GM18511 (cell line): ENCODE data around the gene EIF4E.

Experiments used
- ATAC-seq: cut with Tn5 transposase; IDR thresholded peaks from one replicate; pipeline ENCODE4 v1.9.1; 2021; ENCODE audit warnings: mild to moderate bottlenecking, moderate library complexity; ENCODE audit not compliant: unreplicated experiment

Gene EIF4E, protein sequence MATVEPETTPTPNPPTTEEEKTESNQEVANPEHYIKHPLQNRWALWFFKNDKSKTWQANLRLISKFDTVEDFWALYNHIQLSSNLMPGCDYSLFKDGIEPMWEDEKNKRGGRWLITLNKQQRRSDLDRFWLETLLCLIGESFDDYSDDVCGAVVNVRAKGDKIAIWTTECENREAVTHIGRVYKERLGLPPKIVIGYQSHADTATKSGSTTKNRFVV

DNA sequence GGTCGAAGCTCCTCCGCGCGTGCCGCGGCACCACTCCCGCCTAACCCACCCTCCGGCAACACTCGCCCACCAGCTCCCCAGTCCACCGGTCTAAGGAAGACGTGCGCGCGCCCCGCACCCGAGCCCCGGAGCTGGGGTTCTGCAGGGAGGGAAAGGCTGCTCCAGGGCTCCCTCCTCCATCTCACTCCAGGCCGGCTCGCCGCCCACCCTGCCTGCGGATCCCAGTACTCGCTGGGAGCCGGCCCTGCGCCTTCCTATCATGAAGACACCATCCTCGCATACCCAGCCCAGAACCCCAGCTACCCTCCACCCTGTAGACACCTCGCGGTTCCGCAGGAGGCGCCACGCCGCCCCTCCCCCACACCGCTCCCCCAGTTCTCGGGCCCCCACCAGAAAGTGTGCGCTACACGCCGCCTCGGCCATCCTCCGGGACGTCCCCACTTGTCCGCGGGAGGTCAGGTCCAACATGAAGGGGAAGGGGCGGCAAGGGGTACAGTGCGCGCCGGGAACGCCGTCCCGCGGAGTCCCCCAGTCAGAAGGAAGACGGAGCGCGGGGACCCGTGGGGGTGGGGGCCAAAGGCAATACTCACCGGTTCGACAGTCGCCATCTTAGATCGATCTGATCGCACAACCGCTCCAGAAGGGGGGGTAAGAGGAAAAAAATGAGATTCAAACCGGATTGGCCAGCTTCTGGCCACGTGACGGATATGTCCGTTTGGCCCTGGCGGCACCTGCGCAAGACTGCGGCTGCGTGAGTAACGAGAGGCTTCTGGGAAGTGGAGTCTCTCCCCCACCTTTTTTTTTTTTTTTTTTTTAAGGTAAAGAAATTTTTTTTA, at the start of gene EIF4E:
Gene EIF4E, minus strand, starts transcription at position 629 of the 836 bp plus-strand sequence. Its CDS starts 21 bp downstream, at position 608.
- peak; percentile 69 for ATAC-seq

DNA sequence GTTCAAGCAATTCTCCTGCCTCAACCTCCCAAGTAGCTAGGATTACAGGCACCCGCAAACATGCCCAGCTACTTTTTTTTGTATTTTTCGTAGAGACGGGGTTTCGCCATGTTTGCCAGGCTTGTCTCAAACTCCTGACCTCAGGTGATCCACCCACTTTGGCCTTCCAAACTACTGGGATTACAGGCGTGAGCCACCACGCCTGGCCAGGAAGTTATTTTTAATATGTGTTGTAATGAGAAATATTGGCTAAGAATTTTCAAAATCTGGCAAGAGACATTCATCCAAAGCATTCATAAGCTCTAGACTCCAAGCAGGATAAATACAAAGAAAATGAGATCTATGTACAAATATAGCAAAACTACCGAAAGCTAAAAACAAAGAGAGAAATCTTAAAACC, 48.6 kb upstream of the EIF4E start:
- no peak for ATAC-seq

DNA sequence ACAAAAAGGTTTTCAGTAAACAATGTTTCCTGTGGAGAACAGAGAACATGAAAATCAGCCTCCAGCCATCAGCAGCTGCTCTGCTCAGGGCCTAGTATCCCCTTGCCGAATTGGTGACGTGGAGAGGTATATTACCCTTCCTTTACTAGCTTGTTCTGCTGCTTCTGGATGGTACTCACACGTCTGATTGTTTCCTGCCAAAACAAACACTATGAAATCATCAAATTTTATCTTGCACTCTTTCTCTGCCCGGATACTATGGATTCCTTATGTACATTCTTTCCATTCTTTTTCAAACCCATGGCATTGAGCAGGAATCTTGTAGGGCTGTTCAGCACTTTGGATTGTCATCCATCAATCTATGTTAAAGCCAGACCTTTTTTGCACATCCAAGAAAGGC, 47.8 kb upstream of the EIF4E start:
- ATAC-seq: no peak

DNA sequence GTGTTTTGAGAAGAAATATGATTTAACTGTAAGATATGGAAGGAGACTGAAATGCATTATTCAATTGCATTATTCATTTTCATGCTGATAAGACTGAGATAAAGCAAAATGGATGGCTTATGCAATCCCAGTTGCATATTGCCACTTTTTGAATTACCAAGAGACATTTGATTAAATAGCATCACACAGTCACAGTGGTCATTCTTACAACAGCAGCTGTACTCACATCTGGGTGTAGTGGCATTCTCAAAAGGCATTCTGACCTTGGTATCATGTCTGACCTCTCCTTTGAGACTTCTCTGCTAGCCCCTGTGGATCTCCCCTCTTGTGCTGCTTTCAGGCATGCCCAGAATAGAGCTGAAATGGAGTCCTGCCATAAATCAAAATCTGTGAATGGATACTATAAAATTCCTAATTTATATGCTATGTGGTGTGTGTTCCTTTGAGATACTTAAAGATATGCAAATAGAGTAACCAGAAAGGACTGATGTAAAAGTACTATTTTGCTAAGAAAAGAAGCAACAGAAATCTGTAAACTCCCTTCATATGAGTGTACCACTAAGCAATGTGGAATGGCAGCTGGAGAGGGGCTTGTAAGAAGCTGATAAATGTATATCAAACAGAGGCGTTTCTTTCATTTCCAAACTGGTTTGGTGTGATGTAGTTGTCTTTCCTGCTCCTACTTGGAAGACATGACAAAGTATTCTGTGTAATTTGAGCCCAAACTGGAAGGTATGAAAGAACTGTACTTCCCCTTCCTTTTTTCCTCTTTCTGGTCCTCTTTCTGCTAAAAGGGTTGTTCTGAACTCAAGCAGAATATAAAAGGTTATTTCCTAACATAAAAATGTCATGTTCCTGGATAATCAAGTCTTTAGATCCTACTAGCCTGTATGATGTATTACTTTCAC, 41.2 kb upstream of the EIF4E start:
- ATAC-seq: no peak

DNA sequence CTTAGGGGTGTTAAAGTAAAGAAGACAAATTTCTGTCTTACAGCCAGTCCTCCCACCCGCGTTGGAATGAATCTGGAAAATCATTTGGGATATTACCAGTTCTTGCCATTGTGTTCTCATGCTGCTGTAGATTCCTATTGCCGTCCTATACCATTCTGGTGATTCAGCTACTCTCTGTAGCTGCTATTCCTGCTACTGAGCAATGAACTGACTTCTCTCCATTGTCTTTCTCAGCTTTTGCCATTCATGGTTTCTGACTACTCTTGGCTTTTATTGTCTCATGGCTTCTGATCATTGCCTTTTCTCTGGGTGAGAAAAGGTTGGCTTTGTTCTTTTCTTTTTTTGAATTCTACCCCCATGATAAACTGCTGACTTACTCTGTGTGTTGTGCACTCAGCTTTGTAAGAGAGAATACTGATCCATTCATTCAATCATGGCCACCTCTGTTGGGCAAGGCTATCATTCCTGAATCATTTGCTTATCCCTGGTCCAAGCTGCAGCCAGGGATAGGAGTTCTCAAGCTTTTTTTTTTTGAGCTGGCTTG, 38.9 kb upstream of the EIF4E start:
- ATAC-seq: no peak

DNA sequence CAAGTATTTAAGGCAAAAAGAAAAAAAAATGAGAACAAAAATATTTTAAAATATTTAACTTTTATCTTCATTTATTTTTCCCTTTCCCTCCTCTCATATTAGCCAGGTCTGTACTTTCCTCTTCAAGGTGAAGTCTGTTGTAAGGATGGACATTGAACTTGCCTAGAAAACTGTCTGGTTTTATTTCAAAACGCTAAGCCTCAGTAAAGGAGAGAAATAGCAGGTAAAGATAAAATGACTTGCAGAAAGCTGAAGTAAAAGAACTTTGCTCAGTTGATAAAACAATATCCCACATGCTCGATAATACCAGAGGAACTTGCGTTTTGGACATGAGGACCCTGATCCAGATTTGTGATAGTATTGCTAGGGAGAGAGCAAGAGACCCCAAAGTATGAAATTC, 38.0 kb upstream of the EIF4E start:
- no peak for ATAC-seq

DNA sequence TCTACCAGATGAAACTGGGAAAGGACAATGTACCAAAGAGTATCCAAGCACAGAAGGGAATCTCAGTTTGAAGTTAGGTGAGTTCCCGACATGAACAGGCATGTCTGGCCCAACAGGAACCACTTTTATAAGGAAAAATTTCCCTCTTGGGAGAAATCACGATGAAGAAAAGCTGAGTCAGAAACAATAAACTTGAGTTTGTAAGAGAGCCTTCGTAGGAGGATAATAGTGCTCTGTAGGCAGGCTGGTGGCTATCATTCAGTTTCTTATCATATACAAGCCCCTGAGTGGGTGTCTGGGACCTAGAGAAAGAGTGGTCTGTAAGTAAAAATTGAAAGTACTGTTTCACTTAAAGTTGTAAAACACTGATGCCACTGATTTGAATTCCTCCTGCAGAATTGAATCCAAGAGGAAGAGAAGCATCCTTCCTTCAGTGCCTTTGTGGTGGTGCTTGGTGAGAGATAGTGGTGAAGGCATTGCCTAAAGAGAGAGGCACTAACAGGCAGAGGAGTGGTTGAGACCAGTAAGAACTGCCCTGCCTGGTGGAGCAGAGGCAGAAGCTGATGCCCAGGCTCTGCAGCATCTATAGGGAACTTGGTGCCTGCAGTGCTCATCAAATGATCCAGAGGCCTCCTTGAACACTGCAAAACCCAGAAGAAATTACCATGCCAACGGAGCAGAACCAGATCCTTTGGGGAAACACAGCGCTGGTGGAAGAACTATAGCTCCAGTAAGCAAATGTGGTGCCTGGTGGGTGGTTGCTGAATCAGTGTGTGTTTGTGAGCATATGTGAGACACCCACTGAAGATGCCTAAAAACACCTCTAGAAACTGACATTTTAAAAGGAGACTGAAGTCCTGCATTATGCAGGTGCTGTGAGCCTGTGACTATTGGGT, 34.9 kb upstream of the EIF4E start:
- ATAC-seq: no peak

DNA sequence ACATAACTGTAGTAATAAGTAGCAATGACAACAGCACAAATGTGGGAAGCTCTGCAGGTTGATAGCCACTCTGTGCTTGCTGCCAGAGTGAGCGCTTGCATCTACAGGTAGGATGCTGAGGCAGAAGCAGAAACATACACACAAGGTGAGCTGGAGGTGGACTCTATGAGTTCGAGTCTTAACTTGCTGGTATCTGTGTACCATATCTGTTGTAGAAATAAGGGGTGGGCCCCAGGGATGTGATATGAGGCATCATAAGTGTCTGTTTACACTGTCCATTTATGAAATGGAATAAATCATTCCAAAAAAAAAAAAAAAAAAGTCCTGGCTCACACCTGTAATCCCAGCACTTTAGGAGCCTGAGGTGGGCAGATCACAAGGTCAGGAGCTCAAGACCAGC, 32.8 kb upstream of the EIF4E start:
- ATAC-seq: no peak

DNA sequence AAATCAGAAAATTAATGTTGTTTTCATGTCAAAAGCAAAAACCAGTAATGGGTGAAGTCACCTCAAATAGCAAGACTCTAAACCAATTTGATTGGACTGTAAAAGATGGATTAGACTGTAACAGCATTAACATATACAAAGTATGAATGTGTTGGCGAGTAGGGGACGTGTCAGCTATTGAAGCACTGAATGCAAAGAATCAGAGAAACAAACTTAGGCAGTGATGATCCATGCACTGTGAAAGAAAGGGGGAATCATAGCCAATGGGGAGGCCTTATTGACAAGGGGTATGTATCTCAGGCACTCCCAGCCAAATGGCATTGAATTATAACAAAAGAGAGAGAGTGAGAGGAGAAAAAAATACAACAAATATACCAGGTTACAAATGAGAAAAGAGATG, 30.5 kb upstream of the EIF4E start:
- ATAC-seq: no peak

DNA sequence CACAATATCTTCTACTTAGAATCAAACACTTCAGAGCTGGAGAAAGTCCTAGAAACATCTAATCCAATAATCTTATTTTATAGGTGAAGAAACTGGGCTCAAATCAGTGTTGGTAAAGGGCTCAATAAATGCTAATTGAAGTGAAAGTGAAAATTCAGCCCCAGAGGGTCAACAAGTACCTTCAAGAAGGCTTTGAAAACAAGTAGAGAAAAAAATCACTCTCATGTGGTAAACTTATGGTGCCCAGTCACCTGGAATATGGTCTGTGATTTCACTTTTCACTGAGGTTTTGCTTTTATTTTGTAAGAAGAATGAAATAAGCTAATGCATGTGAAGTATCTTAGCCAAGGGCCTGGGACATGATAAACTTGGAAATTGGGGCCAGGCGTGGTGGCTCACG, 29.1 kb upstream of the EIF4E start:
- ATAC-seq: no peak

DNA sequence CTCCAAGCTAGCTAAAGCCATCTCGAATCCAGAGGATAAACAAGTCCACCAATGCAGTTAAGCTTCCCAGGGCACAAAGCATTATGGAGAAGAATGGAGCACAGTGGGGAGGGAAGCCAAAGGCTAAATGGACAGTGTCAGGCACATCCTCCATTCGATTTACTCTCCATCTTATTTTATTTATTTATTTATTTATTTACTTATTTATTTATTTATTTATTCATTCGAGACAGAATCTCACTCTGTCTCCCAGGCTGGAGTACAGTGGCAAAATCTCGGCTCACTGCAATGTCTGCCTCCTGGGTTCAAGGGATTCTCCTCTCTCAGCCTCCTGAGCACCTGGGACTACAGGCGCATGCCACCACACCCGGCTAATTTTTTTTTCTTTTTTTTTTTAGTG, 26.3 kb upstream of the EIF4E start:
- ATAC-seq: no peak

DNA sequence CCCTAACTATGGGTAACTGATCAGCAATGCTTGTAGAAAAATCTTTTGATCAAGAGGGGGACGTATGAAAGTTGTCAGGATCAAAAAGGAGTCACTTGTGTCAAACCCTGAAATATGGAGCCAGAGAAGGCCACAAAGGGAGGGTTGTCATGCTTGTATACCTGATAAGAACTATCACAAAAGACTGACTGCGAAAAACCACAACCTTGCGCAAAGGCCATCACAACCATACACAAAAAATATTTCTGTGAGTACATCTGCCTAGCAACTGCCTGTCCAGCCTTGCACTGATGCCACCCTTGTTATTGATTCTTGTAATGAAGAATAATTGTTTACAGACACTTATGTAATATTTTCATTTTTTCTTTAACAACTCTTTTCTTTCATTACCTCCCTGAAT, 22.8 kb upstream of the EIF4E start:
- no peak for ATAC-seq

DNA sequence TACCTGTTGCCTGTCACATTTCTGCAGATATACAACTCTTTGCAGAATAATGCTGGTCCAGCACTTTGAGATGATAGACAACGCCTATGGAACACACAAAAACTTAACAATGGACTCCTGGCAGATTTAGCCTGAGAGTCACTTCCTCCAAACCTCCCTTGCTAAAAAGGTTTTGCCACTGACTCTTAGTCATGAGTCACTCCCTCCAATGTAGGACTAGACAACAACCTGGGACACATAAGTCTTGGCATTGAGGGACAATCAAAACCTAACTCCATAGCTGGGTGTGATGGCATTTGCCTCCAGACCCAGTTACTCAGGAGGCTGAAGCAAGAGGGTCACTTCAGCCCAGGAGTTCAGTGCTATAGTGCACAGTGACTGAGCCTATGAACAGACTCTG, 22.0 kb upstream of the EIF4E start:
- ATAC-seq: no peak

DNA sequence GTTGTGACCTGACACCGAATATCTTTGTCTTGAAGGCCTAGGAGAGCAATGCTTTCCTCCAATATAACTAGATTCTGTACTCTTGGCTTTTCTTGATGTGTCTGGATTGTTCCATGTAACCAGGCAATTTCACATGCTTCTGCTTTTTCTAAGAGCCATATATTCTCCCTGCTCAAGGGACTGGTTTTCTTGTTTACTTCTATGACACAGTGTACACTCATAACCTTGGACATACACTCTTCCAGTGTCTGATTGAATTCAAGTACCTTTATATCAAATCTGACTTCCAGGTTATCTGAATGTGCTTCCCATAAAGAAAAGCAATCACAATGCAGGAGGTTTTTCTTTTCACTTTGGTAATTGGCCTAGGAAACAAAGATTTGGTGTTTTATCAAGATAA, 17.4 kb upstream of the EIF4E start:
- no peak for ATAC-seq

DNA sequence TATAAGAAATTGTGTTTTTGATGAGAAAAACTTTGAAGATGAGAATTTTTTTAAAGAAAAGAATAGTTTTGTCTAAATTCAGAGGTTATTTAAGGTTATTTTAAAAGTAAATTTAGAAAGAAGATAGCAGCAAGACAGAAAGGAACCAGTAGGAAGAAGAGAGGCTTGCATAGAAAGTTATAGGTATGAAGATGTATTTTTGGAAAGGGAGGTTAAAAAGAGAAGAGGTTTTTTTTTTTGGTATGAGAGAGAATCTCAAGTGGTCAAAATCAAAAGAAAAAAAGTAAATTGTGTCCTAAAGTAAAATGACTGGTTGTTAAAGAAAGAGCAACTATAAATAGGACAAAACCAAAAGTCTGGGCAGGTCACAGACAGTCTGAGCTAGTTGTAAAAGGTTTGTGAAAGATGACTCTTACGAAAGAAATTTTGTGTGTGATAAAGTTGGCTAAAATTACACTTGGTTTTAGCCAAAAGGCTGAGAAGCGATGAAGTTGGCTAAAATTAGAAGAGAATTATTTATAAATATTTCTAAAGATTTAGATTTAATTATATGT, 16.4 kb upstream of the EIF4E start:
- no peak for ATAC-seq

DNA sequence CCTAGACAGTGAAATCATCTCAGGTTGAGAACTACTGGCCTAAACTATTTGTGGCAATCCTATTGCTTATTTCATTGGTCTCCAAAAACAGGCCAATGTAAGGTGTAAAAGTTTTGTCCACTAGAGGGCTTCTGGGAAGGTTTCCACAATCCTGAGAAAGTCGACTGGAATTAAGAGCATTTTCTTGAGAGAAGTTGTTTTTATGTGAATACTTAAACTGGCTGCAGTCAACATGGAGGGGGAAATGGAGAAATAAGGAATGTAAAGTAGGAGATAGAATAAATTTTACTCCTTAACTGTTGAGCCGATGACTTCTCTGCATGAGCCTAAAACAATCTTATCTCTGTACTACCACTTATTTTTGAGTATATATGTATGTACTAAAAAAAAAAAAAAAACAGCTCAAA, 11.0 kb upstream of the EIF4E start:
- ATAC-seq: peak; percentile 51

DNA sequence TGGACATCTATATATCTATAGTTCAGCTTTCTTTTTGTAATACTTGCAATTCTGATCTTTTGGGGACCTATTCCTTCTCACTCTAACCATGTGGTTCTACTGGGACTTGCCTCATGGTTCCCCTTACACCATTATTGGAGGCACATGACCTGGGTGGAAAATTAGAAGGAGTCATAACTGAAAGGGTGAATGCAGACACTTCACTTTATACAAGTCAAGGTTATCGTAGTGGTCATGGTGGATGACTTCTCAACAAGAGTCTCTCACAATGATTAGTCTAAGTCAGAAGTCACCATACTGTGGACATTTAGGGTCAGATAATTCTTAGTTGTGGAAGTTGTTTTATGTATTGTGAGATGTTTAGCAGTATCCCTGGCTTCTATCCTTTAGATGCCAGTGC, 10.5 kb upstream of the EIF4E start:
- peak; percentile 54 for ATAC-seq

DNA sequence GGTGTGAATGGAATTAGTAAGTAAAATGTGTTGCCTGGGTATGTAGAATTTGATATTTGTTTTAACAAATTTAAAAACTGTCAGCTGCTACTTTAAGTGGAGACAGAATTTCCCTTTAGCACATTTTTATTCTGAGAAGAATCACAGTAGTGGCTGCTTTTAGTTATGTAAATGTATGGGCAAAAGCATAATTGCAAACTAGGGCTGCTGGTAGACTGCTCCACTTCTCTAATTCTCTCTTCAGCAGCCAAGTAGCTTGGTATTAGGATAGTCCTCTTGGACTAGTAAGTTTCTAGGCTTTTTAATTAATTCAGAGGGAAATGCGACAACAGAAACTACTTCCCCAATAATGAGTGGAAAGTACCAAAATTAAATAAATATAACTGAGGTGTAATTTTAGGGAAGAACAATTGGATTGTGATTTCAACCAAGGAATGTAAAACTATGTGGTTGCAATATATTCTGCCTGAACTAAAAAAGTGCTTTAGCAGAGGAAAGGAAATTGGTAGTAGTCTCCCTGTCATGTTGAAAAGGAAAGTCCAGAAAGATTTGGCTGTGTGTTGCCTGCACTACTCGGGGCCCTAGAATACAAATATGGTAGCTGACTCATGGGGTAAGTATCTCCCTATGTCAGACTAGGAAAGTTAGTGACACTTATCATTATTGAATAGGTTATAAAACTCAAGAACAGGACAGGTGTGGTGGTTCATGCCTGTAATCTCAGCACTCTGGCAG, 9.2 kb upstream of the EIF4E start:
- no peak for ATAC-seq

DNA sequence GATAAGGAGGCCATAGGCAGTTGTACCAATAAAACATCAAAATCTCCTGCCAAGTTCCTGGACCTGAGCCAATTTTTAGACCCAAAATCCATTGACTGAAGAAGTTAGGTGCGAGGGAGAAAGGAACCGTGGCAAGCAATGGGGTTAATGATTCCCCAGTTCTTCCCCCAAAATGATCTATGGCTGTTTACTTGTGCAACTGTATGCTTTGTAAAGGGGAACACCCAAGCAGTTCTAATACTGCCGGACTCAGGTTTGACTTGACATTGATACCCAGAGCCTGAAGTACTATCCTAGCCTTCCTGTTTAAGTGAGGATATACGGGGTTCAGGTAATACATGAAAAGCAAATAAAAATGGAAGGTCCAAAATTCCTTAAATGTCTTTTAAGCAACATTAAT, 6.7 kb upstream of the EIF4E start:
- ATAC-seq: no peak
